Measurements from ENCODE around the gene RABGEF1.
"Not testable (repeated sequence)": the region's sequence is repeated elsewhere in the genome, so short reads cannot be mapped to it uniquely, and the experiment has no call there.

Gene RABGEF1

GRCh38 chr7:66783887-66784595 lies 43.5 kb downstream of the RABGEF1 start:
- H3K4me3 ChIP-seq (ENCODE audit: low read depth, low read length): not testable (repeated sequence)

GRCh38 chr7:66790196-66790595 lies 49.7 kb downstream of the RABGEF1 start:
- no peak overlapping the region for H3K4me3 ChIP-seq (ENCODE audit: low read depth, low read length)
- DNase-seq (ENCODE audit: low read depth): no peak

More at GRCh38 chr7:66783887-66784595, 43.5 kb downstream of the RABGEF1 start:
- DNase-seq (ENCODE audit: low read depth): not testable (repeated sequence)

GRCh38 chr7:66790725-66791124 lies 50.2 kb downstream of the RABGEF1 start:
- H3K4me3 ChIP-seq (ENCODE audit: low read depth, low read length): no peak overlapping the region
- no peak for DNase-seq (ENCODE audit: low read depth)

GRCh38 chr7:66800591-66800990 lies 60.1 kb downstream of the RABGEF1 start:
- H3K4me3 ChIP-seq (ENCODE audit: low read depth, low read length): no peak overlapping the region
- DNase-seq (ENCODE audit: low read depth): no peak

GRCh38 chr7:66804001-66804400 lies 63.5 kb downstream of the RABGEF1 start:
- H3K4me3 ChIP-seq (ENCODE audit: low read depth, low read length): no peak overlapping the region
- no peak for DNase-seq (ENCODE audit: low read depth)

DNA sequence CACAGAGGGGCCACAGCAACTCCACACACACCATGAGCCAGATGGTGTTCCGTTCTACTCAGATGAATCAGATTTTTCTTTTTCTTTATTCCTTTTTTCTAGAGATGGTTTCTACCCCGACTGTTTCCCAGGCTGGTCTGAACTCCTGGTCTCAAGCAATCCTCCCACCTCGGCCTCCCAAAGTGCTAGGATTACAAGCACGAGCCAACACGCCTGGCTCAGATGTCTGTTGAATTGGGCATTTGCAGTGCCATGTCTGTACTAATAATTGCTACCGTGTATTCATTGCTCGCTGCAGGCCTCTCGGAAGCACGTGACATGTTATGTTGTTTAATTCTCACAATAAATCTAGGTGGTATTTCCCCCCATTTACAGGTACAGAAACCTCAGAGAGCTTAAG lies 67.2 kb downstream of the RABGEF1 start:
- H3K4me3 ChIP-seq (ENCODE audit: low read depth, low read length): no peak overlapping the region
- no peak for DNase-seq (ENCODE audit: low read depth)

DNA sequence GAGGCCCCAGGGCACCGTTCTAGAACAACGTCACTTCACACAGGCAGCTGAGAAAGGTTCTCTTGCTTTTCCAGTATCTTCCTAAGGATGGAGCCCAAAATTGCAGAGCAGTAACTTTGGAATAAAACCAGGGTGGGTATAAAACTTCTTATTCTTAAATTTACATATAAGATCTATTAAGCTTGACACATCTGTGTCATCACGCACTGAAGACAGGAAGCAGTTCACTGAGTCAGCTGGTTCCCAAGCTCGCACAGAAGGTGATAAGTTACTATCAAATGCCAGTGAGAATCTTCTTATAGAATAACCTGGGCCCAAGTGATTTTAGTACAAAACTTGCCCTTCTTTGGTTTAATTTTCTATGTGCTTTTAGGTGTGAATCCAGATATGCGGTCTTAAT lies 70.2 kb downstream of the RABGEF1 start:
- no peak overlapping the region for H3K4me3 ChIP-seq (ENCODE audit: low read depth, low read length)
- DNase-seq (ENCODE audit: low read depth): no peak

- H3K4me3 ChIP-seq (ENCODE audit: low read depth, low read length): not testable (repeated sequence)
Observed at GRCh38 chr7:66815186-66815875, 74.8 kb downstream of the RABGEF1 start.

DNA sequence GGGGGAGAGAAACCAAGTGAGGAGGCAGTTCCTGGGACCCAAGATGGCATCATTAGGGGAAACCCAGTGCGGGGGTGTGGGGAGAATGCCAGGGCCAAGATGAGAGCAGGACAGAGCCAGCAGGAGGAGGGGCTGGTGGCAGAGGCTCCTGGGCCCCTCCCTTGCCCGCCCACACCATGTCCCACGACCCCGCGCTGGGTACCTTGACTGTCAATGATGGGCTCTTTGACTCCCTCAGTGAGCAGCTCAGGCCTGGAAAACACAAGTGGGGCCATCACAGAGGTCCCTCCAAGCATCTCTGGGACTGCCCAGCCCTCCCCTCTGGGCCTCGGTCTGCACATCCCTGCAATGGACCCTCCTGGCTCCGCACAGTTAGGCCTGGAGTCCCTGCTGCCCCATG lies 75.4 kb downstream of the RABGEF1 start:
- no peak for DNase-seq (ENCODE audit: low read depth)
- no peak overlapping the region for H3K4me3 ChIP-seq (ENCODE audit: low read depth, low read length)

More at GRCh38 chr7:66815186-66815875, 74.8 kb downstream of the RABGEF1 start:
- DNase-seq (ENCODE audit: low read depth): not testable (repeated sequence)

DNA sequence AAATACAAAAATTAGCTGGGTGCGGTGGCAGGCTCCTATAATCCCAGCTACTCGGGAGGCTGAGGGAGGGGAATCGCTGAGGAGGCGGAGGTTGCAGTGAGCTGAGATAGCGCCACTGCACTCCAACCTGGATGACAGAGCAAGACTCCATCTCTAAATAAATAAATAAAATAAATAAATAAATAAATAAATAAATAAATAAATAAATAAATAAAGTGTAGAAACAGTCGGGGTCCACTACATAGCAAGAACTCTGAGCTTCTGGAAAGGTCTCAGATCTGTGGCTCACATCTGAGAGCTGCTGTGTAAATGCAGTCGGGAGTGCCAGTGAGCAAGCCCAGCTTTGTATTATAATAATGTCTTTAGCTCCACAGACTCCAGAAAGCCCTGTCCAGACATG lies 76.1 kb downstream of the RABGEF1 start:
- not testable (repeated sequence) for H3K4me3 ChIP-seq (ENCODE audit: low read depth, low read length); DNase-seq (ENCODE audit: low read depth)

DNA sequence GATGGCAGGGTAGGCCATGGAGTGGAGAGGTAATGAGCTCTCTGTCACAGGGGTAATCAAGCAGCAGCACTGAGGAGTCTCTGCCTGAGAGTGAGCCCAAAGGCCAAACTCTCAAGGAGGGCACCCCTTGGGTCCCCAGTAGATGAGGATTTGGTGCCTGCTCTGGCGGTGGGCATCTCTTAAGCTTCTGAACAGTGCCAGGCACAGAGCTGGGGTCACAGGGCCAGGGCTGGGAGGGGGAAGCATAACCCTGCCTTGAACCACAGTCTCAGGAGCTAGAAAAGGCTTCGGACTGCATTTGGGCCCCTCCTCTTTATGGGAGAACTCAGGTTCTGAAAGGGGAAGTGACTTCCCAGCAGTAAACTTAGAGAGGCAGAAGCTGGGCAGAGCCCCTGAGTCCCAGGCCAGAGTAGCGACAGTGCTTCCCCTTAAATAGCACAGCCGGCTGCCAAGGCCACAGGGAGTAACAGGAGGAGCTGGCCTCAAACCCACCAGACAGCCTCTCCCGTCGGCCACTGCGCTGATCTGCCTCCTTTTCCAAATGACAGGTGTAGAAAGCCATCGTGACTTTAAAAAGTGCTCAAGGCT lies 76.8 kb downstream of the RABGEF1 start:
- not testable (repeated sequence) for DNase-seq (ENCODE audit: low read depth)

DNA sequence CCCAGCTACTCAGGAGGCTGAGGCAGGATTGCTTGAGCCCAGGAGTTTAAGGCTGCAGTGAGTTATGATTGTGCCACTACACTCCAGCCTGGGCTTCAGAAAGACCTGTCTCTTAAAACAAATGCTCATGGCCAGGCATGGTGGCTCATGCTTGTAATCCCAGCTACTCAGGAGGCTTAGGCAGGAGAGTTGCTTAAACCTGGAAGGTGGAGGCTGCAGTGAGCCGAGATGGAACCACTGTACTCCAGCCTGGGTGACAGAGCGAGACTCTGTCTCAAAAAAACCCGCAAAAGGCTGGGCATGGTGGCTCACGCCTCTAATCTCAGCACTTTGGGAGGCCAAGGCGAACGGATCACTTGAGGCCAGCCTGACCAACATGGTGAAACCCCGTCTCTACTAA lies 77.4 kb downstream of the RABGEF1 start:
- not testable (repeated sequence) for DNase-seq (ENCODE audit: low read depth); H3K4me3 ChIP-seq (ENCODE audit: low read depth, low read length)

More for the DNA sequence above, 76.8 kb downstream of the RABGEF1 start:
- H3K4me3 ChIP-seq (ENCODE audit: low read depth, low read length): not testable (repeated sequence)

DNA sequence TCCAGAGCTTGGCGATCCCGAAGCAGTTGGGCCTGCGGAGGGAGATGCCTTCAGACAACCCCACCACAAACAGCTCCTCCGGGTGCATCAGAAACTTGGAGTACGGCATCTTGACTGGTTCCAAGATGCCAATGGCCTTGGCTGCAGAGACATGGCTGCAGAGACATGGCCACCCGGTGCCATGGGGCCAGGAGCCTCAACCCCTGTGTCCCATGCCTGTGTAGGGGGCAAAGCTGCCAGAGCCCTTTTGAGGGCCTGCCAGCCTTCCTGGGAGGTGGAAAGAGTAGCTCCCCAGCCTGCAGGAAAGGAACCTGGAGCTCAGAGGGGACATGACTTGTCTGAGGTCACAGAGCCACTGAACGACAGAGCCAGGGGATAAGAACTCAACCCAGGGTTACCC lies 83.5 kb downstream of the RABGEF1 start:
- no peak overlapping the region for H3K4me3 ChIP-seq (ENCODE audit: low read depth, low read length)
- DNase-seq (ENCODE audit: low read depth): no peak

- H3K4me3 ChIP-seq (ENCODE audit: low read depth, low read length); DNase-seq (ENCODE audit: low read depth): not testable (repeated sequence)
Observed at GRCh38 chr7:66825538-66825937, 85.0 kb downstream of the RABGEF1 start.

DNA sequence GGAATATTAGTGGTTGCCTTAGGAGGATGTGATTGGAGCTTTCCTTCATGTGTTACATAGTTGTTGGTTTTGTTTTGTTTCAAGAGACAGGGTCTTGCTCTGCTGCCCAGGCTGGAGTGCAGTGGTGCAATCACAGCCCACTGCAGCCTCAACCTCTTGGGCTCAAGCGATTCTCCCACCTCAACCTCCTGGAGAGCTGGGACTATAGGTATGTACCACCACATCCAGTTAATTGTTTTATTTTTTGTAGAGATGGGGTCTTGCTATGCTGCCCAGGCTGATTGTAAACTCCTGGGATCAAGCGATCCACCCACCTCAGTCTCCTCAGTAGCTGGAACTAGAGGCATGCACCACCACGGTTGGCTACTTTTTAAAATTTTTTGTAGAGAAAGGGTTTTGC lies 86.1 kb downstream of the RABGEF1 start:
- no peak overlapping the region for H3K4me3 ChIP-seq (ENCODE audit: low read depth, low read length)
- no peak for DNase-seq (ENCODE audit: low read depth)

DNA sequence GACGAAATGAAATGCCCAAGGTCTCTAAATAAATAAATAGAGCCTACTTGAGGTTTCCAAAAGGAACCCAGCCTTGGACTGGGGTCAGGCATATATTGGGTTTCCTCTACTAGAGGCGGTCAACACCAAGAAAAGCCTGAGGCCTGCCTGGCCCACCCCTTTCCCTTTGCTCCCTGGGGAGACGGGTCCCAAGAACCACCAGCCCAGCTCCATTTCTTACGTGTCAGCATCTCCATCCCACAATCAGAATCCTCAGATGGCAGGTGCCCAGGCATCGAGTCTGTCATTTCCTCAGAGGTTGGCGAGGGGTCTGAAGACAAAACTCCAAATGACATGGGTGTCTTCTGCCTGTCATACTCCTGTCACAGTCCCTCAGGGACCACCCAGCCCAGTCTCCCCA lies 90.4 kb downstream of the RABGEF1 start:
- not testable (repeated sequence) for DNase-seq (ENCODE audit: low read depth); H3K4me3 ChIP-seq (ENCODE audit: low read depth, low read length)

DNA sequence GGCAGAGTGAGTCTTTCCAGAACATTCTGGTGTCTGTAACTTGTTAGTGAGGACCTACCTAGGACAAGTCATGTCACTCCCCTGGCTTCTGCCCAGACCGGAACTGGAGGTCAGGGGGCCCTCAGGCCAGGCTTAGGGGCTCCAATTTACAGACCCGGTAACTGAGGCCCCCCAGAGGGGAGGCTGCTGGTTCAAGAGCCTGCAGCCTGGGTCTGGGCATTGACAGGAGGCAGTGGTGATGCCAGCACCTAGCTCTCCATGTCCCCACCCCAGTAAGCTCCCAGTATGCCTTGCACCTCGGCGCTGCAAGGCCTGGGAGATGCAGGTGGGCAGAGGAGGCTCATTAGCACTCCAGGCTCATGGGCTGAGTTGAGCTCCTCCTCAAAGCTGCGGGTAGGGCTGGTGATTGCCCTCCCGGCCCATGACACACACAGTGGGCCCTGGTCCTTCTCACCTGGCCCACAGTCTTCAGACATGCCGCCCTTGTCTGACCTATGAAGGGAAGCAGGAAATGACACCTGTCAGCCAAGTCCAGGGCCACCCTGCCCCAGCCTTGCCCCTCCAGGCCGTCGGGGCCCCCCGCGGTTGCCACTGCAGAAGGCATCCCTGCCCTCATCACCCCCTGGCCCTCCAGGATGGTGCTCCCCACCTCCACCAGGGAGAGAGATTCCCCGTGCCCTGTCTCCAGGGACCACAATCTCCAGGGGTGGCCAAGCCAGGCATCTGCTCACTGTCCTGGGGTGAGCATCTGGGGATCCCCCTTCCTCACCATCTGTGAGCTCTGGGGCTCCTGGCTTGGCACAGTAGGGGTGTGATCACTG lies 92.2 kb downstream of the RABGEF1 start:
- no peak overlapping the region for H3K4me3 ChIP-seq (ENCODE audit: low read depth, low read length)
- DNase-seq (ENCODE audit: low read depth): no peak

DNA sequence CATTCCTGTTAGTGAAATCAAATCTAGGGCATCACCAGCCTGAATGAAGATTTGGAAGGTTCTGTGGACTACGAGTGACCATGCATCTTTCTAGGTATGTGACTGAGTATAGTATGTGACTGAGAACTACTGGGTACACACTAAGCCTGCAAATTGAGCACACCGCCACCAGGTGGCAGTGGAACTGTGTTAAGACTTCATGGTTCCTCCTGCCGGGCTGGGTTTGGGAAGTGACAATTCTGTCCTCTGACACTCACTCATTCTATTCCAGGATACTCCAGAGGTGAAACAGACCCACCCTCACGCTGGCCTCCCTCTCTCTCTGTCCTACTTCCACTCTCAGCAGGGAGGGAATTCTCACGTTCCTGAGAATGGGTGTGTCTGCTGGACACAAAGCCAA lies 96.5 kb downstream of the RABGEF1 start:
- H3K4me3 ChIP-seq (ENCODE audit: low read depth, low read length): no peak overlapping the region
- no peak for DNase-seq (ENCODE audit: low read depth)

- no peak for DNase-seq (ENCODE audit: low read depth)
- H3K4me3 ChIP-seq (ENCODE audit: low read depth, low read length): no peak overlapping the region
Observed at GRCh38 chr7:66837661-66838060, 97.1 kb downstream of the RABGEF1 start.

DNA sequence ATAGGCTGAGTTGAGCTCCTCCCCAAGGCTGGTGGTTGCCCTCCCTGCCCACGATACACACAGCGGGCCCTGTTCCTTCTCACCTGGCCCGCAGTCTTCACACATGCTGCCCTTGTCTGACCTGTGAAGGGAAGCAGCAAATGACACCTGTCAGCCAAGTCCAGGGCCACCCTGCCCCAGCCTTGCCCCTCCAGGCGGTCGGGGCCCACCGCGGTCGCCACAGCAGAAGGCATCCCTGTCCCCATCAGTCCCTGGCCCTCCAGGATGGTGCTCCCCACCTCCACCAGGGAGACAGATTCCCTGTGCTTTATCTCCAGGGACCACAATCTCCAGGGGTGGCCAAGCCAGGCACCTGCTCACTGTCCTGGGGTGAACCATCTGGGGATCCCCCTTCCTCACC lies 99.3 kb downstream of the RABGEF1 start:
- H3K4me3 ChIP-seq (ENCODE audit: low read depth, low read length): no peak overlapping the region
- DNase-seq (ENCODE audit: low read depth): no peak

Data from skeletal muscle cell (primary cell).